Omental fat pad (tissue), 4 donors: Measurements from ENCODE around the gene ADSS2. TPM values are rescaled to one million over a fixed set of nuclear protein-coding genes. Genes with fewer than 3 reads are reported as not detected.
"Not testable (repeated sequence)": the region's sequence is repeated elsewhere in the genome, so short reads cannot be mapped to it uniquely, and the experiment has no call there.

Experiments
- ATAC-seq: fragments of 150-250 bp; one replicate; pipeline ENCODE4 v1.9.1; 2016; ENCODE audit warnings: mild to moderate bottlenecking, moderate library complexity; ENCODE audit not compliant: low FRiP score
- DNase-seq: peaks from one replicate; pipeline ENCODE4 v3.0.0-alpha.2; 2019; ENCODE audit warnings: low spot score
- total RNA-seq, 4 donors: library from RNA; depleted of rRNA; stranded (reverse); fragments of >200 nt; gene quantifications; one replicate each; pipeline ENCODE4 v1.1.0, GENCODE V29; 2016
- TF ChIP-seq, protein P1 (sequence below), 3 donors: fragments of 450-650 bp; IDR thresholded peaks; one replicate each; pipeline ENCODE4 v1.5.1; 2016 to 2017; ENCODE audit warnings: antibody characterized with exemption in 3 of 3, mild to moderate bottlenecking in 3 of 3, moderate library complexity in 2 of 3

Gene ADSS2
- 10 to 100 TPM; 21.3 to 41.4 (median 32.4) TPM for total RNA-seq

DNA sequence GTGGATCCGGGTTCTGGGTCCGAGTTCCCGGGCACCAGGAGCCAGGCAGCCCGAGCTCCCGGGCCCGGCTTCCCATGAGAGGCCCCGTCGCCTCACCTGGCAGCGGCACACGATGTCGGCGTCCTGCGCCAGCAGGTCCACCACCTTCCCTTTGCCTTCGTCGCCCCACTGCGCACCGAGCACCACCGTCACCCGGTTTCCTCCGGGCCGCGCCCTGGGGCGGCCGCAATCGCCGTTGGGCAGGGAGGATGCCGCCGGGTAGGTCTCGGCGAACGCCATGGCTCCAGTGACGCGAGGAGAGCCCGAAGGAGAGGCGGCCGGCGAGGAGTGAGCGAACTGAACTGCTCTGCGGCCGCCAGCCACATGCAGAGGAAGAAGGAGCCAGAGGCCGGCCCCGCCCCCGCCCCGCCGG, at the start of gene ADSS2:
TSS of gene ADSS2 (minus strand) at position 371 of the 412 bp plus-strand sequence. CDS start at position 279, 92 bp downstream.
- ATAC-seq, result no peak

DNA sequence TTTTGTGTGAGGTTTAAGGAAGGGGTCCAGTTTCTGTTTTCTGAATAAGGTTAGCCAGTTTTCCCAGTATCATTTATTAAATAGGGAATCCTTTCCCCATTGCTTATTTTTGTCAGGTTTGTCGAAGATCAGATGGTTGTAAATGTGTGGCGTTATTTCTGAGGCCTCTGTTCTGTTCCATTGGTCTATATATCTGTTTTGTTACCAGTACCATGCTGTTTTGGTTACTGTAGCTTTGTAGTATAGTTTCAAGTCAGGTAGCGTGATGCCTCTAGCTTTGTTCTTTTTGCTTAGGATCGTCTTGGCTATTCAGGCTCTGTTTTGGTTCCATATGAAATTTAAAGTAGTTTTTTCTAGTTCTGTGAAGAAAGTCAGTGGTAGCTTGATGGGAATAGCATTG, 48.8 kb upstream of the ADSS2 start:
- not testable (repeated sequence) for DNase-seq, ATAC-seq

More for the DNA sequence above, at the start of gene ADSS2:
- TF ChIP-seq, protein P1, sequence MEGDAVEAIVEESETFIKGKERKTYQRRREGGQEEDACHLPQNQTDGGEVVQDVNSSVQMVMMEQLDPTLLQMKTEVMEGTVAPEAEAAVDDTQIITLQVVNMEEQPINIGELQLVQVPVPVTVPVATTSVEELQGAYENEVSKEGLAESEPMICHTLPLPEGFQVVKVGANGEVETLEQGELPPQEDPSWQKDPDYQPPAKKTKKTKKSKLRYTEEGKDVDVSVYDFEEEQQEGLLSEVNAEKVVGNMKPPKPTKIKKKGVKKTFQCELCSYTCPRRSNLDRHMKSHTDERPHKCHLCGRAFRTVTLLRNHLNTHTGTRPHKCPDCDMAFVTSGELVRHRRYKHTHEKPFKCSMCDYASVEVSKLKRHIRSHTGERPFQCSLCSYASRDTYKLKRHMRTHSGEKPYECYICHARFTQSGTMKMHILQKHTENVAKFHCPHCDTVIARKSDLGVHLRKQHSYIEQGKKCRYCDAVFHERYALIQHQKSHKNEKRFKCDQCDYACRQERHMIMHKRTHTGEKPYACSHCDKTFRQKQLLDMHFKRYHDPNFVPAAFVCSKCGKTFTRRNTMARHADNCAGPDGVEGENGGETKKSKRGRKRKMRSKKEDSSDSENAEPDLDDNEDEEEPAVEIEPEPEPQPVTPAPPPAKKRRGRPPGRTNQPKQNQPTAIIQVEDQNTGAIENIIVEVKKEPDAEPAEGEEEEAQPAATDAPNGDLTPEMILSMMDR (IDR thresholded peaks at IDR 0.05), result no peak
- DNase-seq, result no peak

DNA sequence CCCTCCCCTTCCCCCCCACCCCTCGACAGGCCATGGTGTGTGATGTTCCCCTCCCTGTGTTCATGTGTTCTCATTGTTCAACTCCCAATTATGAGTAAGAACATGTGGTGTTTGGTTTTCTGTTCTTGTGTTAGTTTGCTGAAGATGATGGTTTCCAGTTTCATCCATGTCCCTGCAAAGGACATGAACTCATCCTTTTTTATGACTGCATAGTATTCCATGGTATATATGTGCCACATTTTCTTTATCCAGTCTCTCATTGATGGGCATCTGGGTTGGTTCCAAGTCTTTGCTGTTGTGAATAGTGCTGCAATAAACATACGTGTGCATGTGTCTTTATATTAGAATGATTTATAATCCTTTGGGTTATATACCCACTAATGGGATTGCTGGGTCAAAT, 47.8 kb upstream of the ADSS2 start:
- DNase-seq, ATAC-seq: not testable (repeated sequence)

DNA sequence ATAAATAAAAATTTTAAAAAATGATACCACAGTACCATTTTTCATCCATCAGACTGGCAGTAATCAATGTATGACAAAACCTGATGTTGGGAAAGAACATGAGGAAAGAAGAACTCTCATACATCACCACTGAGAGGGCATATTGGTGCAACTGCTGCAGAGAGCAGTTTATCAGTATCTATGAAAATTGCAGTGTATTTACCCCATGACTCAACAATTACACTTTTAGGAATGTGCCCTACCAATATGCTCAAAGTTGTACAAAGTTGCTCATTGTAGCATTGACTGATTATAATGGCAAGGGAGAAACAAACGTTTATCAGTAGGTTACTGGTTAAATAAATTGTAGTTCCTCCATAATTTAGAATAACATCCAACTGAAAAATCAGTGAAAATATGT, 46.1 kb upstream of the ADSS2 start:
- DNase-seq, result no peak
- TF ChIP-seq, protein P1 (IDR thresholded peaks at IDR 0.05), result no peak
- no peak for ATAC-seq

DNA sequence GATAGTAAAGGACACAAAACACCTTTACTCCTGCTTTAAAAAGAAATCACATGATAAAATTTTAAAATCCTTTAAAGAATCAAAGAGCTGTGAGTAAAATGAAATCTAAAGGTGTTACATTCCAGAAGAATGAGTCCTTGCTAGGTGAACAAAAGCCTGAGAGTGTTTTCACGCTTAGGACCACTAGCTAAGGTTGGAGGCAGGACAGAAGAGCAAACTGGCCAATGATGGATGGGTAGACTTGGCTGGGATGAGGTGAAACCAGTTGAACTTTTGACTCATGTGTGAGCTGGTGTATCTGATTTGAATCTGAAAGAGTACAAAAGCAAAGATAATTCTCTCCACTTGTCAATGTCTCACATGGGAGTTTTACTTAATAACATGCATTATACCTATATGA, 44.5 kb upstream of the ADSS2 start:
- TF ChIP-seq, protein P1 (IDR thresholded peaks at IDR 0.05), result no peak
- no peak for DNase-seq
- ATAC-seq, result no peak

DNA sequence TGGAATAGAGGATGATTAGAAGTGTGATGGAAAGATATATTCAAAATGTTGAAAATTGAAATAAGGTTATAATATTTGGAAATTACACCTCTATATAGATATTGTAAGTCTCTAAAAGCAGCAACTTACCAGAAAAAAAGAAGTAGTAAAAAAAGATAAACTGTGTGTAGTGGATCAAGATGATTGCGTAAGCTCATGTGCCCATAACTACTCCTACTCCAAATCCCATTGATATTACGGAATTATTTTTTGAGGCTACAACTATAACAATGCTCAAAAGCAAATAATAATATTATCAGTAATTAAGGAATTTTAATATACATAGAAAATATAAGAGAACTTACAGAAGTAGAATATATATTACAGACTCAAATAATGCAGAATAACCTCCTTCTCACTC, 42.9 kb upstream of the ADSS2 start:
- ATAC-seq (no peak), DNase-seq (no peak)

DNA sequence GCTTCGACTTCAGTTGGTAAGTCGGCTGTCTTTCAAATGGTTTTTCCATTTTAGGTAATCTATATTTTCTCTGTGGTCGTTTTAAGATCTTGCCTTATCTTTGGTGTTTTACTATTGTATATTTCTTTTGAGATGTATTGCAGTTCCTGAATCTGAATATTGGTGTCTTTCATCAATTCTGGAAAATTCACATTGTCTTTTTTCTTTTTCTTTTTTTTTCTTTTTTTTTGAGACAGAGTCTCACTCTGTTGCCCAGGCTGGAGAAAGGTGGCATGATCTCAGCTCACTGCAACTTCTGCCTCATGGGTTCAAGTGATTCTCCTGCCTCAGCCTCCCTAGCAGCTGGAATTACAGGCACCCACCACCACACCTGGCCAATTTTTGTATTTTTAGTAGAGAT, 33.3 kb upstream of the ADSS2 start:
- not testable (repeated sequence) for ATAC-seq, DNase-seq

More for the DNA sequence above, 42.9 kb upstream of the ADSS2 start:
- TF ChIP-seq, protein P1 (IDR thresholded peaks at IDR 0.05), result no peak

DNA sequence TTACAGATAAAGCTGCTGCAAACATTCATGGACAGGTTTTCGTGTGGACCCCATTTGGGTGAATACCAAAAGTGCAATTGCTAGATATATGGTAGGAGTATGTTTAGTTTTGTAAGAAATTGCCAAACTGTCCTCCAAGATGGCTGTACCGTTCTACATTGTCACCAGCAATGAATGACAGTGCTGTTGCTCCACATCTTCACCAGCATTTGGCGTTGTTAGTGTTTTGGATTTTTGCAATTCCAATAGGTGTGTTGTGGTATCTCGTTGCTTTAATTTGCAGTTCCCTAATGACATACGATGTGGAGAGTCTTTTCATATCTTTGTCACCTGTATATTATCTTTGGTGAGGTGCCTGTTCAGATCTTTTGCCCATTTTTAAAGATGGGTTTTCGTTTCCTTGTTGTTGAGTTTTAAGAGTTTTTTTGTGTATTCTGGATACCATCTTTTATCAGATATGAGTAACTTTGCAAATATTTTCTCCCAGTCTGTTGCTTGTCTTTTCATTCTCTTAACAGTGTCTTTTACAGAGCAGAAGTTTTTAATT, 21.4 kb upstream of the ADSS2 start:
- ATAC-seq, result no peak
- TF ChIP-seq, protein P1 (IDR thresholded peaks at IDR 0.05), result no peak
- DNase-seq, result no peak

DNA sequence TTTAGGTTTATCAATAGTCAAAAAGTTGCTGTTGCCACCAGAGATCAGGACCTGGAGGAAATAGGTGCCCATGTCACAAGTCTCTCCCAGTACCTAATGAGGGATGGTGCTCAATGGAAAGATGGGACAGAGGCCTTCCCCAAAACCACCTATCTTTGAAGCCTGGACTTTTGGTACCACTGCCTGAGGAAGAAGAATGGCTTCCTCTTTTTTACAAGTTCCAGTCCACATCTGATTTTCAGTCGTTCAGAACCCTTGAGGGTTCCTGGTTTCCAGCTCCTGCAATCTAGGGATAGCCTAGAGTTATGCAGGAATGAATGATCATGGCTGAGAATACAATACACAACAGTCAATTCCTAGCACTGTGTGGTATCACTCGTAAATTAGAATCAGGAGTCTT, 15.0 kb upstream of the ADSS2 start:
- TF ChIP-seq, protein P1 (IDR thresholded peaks at IDR 0.05), result no peak
- DNase-seq, result no peak
- no peak for ATAC-seq
